Uterus (tissue), 2 donors: ENCODE data around the gene LFNG.

Source experiments
- CTCF ChIP-seq, 4 experiments: fragments of 200-600 bp in 2 of 4; fragments of 450-650 bp in 2 of 4; sonication (generic) in 2 of 4; IDR thresholded peaks; one replicate each; pipeline ENCODE4 v1.5.1; 2016 to 2019; ENCODE audit warnings: antibody characterized with exemption in 4 of 4, mild to moderate bottlenecking in 2 of 4, moderate library complexity in 1 of 4
- POLR2A ChIP-seq, 2 donors: fragments of 450-650 bp; IDR thresholded peaks; one replicate each; pipeline ENCODE4 v1.6.1; 2016; ENCODE audit warnings: antibody characterized with exemption in 2 of 2, mild to moderate bottlenecking in 1 of 2, moderate library complexity in 1 of 2

DNA sequence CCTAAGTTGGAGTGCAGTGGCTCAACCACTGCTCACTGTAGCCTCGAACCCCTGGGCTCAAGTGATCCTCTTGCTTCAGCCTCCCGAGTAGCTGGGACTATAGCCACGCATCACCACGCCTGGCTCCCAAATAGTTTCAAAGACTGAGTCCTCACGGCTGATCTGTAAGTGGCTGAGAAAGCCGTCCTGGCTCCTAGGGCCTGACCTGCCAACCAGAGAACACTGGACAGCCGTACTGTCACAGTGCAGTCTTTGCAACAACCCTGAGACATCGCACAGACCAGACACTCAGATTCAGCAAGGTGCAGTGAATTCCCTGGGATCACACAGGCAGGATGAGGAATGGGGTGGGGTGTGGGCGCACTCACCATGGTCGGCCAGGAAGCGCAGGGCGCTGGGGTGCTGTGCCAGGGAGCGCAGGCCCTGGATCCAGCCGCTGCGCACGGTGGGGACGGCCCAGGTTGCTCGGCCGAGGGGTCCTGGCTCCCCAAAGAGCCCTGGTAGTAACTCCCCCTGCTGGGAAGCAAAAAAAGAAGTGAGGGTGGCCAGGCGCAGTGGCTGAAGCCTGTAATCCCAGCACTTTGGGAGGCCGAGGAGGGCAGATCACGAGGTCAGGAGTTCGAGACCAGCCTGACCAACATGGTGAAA lies 25.1 kb downstream of the LFNG start:
- no peak for TF ChIP-seq CTCF (IDR thresholded peaks at IDR 0.05)
- no peak for TF ChIP-seq POLR2A (IDR thresholded peaks at IDR 0.05)
